ENCODE results near the gene CLEC18B.
"Not testable (repeated sequence)": the region's sequence is repeated elsewhere in the genome, so short reads cannot be mapped to it uniquely, and the experiment has no call there.

DNA sequence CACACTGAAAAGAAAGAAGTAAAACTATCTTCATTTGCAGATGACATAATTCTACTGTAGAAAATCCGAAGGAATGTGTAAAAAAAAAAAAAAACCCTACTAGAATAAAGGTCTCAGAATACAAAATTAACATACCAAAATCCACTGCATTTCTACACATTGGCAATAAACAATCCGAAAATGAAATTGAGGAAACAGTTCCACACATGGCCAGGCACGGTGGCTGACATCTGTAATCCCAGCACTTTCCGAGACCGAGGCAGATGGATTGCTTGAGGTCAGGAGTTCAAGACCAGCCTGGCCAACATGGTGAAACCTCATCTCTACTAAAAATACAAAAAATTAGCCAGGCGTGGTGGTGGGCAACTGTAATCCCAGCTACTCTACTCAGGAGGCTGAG, 4.5 kb upstream of the CLEC18B start:
- TF ChIP-seq, protein P1, sequence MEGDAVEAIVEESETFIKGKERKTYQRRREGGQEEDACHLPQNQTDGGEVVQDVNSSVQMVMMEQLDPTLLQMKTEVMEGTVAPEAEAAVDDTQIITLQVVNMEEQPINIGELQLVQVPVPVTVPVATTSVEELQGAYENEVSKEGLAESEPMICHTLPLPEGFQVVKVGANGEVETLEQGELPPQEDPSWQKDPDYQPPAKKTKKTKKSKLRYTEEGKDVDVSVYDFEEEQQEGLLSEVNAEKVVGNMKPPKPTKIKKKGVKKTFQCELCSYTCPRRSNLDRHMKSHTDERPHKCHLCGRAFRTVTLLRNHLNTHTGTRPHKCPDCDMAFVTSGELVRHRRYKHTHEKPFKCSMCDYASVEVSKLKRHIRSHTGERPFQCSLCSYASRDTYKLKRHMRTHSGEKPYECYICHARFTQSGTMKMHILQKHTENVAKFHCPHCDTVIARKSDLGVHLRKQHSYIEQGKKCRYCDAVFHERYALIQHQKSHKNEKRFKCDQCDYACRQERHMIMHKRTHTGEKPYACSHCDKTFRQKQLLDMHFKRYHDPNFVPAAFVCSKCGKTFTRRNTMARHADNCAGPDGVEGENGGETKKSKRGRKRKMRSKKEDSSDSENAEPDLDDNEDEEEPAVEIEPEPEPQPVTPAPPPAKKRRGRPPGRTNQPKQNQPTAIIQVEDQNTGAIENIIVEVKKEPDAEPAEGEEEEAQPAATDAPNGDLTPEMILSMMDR (conservative IDR thresholded peaks at IDR 0.05; ENCODE audit: low read depth, low read length), result not testable (repeated sequence)
- not testable (repeated sequence) for TF ChIP-seq POLR2A (IDR thresholded peaks at IDR 0.05; ENCODE audit: low read depth, low read length); RCOR1 (IDR thresholded peaks at IDR 0.05; ENCODE audit: insufficient replicate concordance, low read length); BHLHE40 (IDR thresholded peaks at IDR 0.05; ENCODE audit: low read depth, low read length); SMC3 (IDR thresholded peaks at IDR 0.05; ENCODE audit: low read depth, low read length); RAD21 (IDR thresholded peaks at IDR 0.05; ENCODE audit: low read length); MXI1 (IDR thresholded peaks at IDR 0.05; ENCODE audit: borderline replicate concordance, low read depth, low read length); RFX5 (IDR thresholded peaks at IDR 0.05; ENCODE audit: low read depth, low read length); CHD1 (IDR thresholded peaks at IDR 0.05; ENCODE audit: low read depth, low read length)
- TF ChIP-seq, protein P2, sequence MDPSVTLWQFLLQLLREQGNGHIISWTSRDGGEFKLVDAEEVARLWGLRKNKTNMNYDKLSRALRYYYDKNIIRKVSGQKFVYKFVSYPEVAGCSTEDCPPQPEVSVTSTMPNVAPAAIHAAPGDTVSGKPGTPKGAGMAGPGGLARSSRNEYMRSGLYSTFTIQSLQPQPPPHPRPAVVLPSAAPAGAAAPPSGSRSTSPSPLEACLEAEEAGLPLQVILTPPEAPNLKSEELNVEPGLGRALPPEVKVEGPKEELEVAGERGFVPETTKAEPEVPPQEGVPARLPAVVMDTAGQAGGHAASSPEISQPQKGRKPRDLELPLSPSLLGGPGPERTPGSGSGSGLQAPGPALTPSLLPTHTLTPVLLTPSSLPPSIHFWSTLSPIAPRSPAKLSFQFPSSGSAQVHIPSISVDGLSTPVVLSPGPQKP (IDR thresholded peaks at IDR 0.05; ENCODE audit: borderline replicate concordance, low read depth, low read length), result not testable (repeated sequence)

Measured in IMR-90 (cell line).